ENCODE measurements around the gene CORO2B.
"Not testable (repeated sequence)": the region's sequence is repeated elsewhere in the genome, so short reads cannot be mapped to it uniquely, and the experiment has no call there.

- TF ChIP-seq CTCF, POLR2A (IDR thresholded peaks at IDR 0.05): not testable (repeated sequence)
Measured at GRCh38 chr15:68759982-68760579, 181.3 kb downstream of the CORO2B start.
